C4-2B (cell line): Measurements from ENCODE around the gene CATSPER3.

Experiments used
- CTCF ChIP-seq: fragments of 450-650 bp; conservative IDR thresholded peaks from 2 replicates; pipeline ENCODE4 v1.5.1; 2017; ENCODE audit warnings: mild to moderate bottlenecking
- ZFX ChIP-seq: fragments of 450-650 bp; IDR thresholded peaks from 2 replicates; pipeline ENCODE4 v1.6.1; 2017

- no peak for TF ChIP-seq CTCF
- TF ChIP-seq ZFX = no peak
Measured at GRCh38 chr5:135011355-135012032, 43.8 kb downstream of the CATSPER3 start.
